Body of pancreas (tissue), 4 donors: ENCODE results near the gene TRPV6. TPM values are rescaled to one million over a fixed set of nuclear protein-coding genes. Genes with fewer than 3 reads are reported as not detected.

ENCODE experiments used
- ATAC-seq: fragments of 150-250 bp; one replicate; pipeline ENCODE4 v1.9.1; 2016
- DNase-seq, 4 donors: peaks; one replicate each; pipeline ENCODE4 v3.0.0-alpha.2; 2019
- H3K27ac ChIP-seq, 4 donors: fragments of 200-600 bp; sonication (generic); 1 replicate in 3 of 4; 2 replicates in 1 of 4; pipeline versions ENCODE4 v1.5.1 to v1.6.1; 2016 to 2019; ENCODE audit warnings: mild to moderate bottlenecking in 1 of 4, mixed read lengths in 1 of 4, moderate library complexity in 1 of 4
- H3K27me3 ChIP-seq, 2 donors: fragments of 200-600 bp; sonication (generic); one replicate each; pipeline ENCODE4 v1.6.0; 2016; ENCODE audit warnings: mild to moderate bottlenecking in 1 of 2
- H3K36me3 ChIP-seq, 2 donors: fragments of 200-600 bp; sonication (generic); replicated peaks in 1 of 2; 2 replicates each; pipeline ENCODE4 v1.5.1; 2016; ENCODE audit warnings: low read depth in 2 of 2; ENCODE audit not compliant: insufficient read depth in 1 of 2
- H3K4me1 ChIP-seq: fragments of 200-600 bp; sonication (generic); one replicate; pipeline ENCODE4 v1.6.0; 2016
- H3K4me3 ChIP-seq, 2 donors: fragments of 200-600 bp; sonication (generic); 1 replicate in 1 of 2; 2 replicates in 1 of 2; pipeline ENCODE4 v1.5.1; 2016 to 2019
- H3K9me3 ChIP-seq, 3 donors: fragments of 200-600 bp; sonication (generic); 1 replicate in 2 of 3; 2 replicates in 1 of 3; pipeline ENCODE4 v1.5.1; 2016
- CTCF ChIP-seq, 7 experiments: fragments of 450-650 bp in 4 of 7; fragments of 200-600 bp in 3 of 7; sonication (generic) in 3 of 7; IDR thresholded peaks; one replicate each; pipeline ENCODE4 v1.5.1; 2016 to 2019; ENCODE audit warnings: antibody characterized with exemption in 7 of 7
- POLR2A ChIP-seq, 3 donors: fragments of 450-650 bp; IDR thresholded peaks; one replicate each; pipeline ENCODE4 v1.6.1; 2016; ENCODE audit warnings: antibody characterized with exemption in 3 of 3, mild to moderate bottlenecking in 2 of 3
- WGBS, 2 donors: methylation state at CpG; one replicate each; pipeline ENCODE4 v1.1.5; 2017; 5-methylcytosine and 5-hydroxymethylcytosine counted together
- intact Hi-C: fragments of 100-400 bp; cut with DNase I; formaldehyde crosslinking; loops from one replicate; pipeline ENCODE4 v1.15.1; 2023
- total RNA-seq, 2 donors: library from RNA; depleted of rRNA; stranded (reverse); fragments of >200 nt; gene quantifications; one replicate each; pipeline ENCODE4 v1.1.0, GENCODE V29; 2016

TRPV6 gene
- total RNA-seq, 2 donors from 2014 or later = 61.7 to 110 TPM

GRCh38 chr7:142925413-142925812 lies 39.9 kb upstream of the TRPV6 start:
- Histone ChIP-seq H3K9me3 (no peaks in the 10 kb centered on the region), H3K27me3 (no peaks in the 10 kb centered on the region), H3K4me3 (no peak overlapping the region), H3K27ac (no peak overlapping the region), H3K36me3 (no peaks in the 10 kb centered on the region), H3K4me1 (no peaks in the 10 kb centered on the region)
- WGBS, 2 donors = 61 to 78% methylated on average over 12 of the region's 12 CpGs
- TF ChIP-seq CTCF (IDR thresholded peaks at IDR 0.05) (no peak), POLR2A (IDR thresholded peaks at IDR 0.05) (no peak)
- ATAC-seq (no peak), DNase-seq (no peak)
- intact Hi-C loops = no loop called here

- DNase-seq (no peak), ATAC-seq (no peak)
- WGBS, 2 donors = 50 to 66% methylated on average over 2 of the region's 2 CpGs
Observed at GRCh38 chr7:142923391-142923790, 37.8 kb upstream of the TRPV6 start.

GRCh38 chr7:142919656-142920055 lies 34.1 kb upstream of the TRPV6 start:
- TF ChIP-seq POLR2A (IDR thresholded peaks at IDR 0.05) = no peak
- no peak for TF ChIP-seq CTCF (IDR thresholded peaks at IDR 0.05)
- Histone ChIP-seq H3K4me3 (no peak overlapping the region), H3K36me3 (no peaks in the 10 kb centered on the region), H3K27ac (no peak overlapping the region), H3K4me1 (no peaks in the 10 kb centered on the region), H3K9me3 (no peaks in the 10 kb centered on the region), H3K27me3 (no peaks in the 10 kb centered on the region)
- intact Hi-C loops = no loop called here
- 86% methylated on average over 3 of the region's 3 CpGs for WGBS, 2 donors
- ATAC-seq (no peak), DNase-seq (no peak)

More at GRCh38 chr7:142923391-142923790, 37.8 kb upstream of the TRPV6 start:
- intact Hi-C loops = no loop called here
- Histone ChIP-seq H3K36me3 (no peaks in the 10 kb centered on the region), H3K9me3 (no peaks in the 10 kb centered on the region), H3K4me1 (no peaks in the 10 kb centered on the region), H3K4me3 (no peak overlapping the region), H3K27me3 (no peaks in the 10 kb centered on the region), H3K27ac (no peak overlapping the region)
- TF ChIP-seq CTCF (IDR thresholded peaks at IDR 0.05) = no peak
- no peak for TF ChIP-seq POLR2A (IDR thresholded peaks at IDR 0.05)

- DNase-seq (no peak), ATAC-seq (no peak)
- intact Hi-C loops = no loop called here
- TF ChIP-seq CTCF (IDR thresholded peaks at IDR 0.05) (no peak), POLR2A (IDR thresholded peaks at IDR 0.05) (no peak)
- no peak overlapping the region for H3K4me3 ChIP-seq
- WGBS, 2 donors = 77 to 84% methylated on average over 2 of the region's 2 CpGs
- no peaks in the 10 kb centered on the region for H3K27me3 ChIP-seq
- peaks cover 5% of the 10 kb centered on the region for H3K4me1 ChIP-seq
- no peaks in the 10 kb centered on the region for H3K9me3 ChIP-seq
- H3K27ac ChIP-seq = no peak overlapping the region
- H3K36me3 ChIP-seq = no peaks in the 10 kb centered on the region
Observed at GRCh38 chr7:142918901-142919300, 33.4 kb upstream of the TRPV6 start.

GRCh38 chr7:142917447-142917846 lies 31.9 kb upstream of the TRPV6 start:
- H3K27ac ChIP-seq = no peak overlapping the region
- intact Hi-C loops = no loop called here
- peaks cover 17% of the 10 kb centered on the region for H3K4me1 ChIP-seq
- no peaks in the 10 kb centered on the region for H3K36me3 ChIP-seq
- ATAC-seq (no peak), DNase-seq (no peak)
- no peak overlapping the region for H3K4me3 ChIP-seq
- 67 to 79% methylated on average over 3 of the region's 3 CpGs for WGBS, 2 donors
- H3K27me3 ChIP-seq = no peaks in the 10 kb centered on the region
- no peaks in the 10 kb centered on the region for H3K9me3 ChIP-seq
- TF ChIP-seq POLR2A (IDR thresholded peaks at IDR 0.05) (no peak), CTCF (IDR thresholded peaks at IDR 0.05) (no peak)
